Body of pancreas (tissue), 4 donors: Measurements from ENCODE around the gene SLC41A1. TPM values are rescaled to one million over a fixed set of nuclear protein-coding genes. Genes with fewer than 3 reads are reported as not detected.

Experiments
- ATAC-seq: fragments of 150-250 bp; one replicate; pipeline ENCODE4 v1.9.1; 2016
- DNase-seq, 4 donors: peaks; one replicate each; pipeline ENCODE4 v3.0.0-alpha.2; 2019
- H3K27ac ChIP-seq, 4 donors: fragments of 200-600 bp; sonication (generic); 1 replicate in 3 of 4; 2 replicates in 1 of 4; pipeline versions ENCODE4 v1.5.1 to v1.6.1; 2016 to 2019; ENCODE audit warnings: mild to moderate bottlenecking in 1 of 4, mixed read lengths in 1 of 4, moderate library complexity in 1 of 4
- H3K27me3 ChIP-seq, 2 donors: fragments of 200-600 bp; sonication (generic); one replicate each; pipeline ENCODE4 v1.6.0; 2016; ENCODE audit warnings: mild to moderate bottlenecking in 1 of 2
- H3K36me3 ChIP-seq, 2 donors: fragments of 200-600 bp; sonication (generic); replicated peaks in 1 of 2; 2 replicates each; pipeline ENCODE4 v1.5.1; 2016; ENCODE audit warnings: low read depth in 2 of 2; ENCODE audit not compliant: insufficient read depth in 1 of 2
- H3K4me1 ChIP-seq: fragments of 200-600 bp; sonication (generic); one replicate; pipeline ENCODE4 v1.6.0; 2016
- H3K4me3 ChIP-seq, 2 donors: fragments of 200-600 bp; sonication (generic); 1 replicate in 1 of 2; 2 replicates in 1 of 2; pipeline ENCODE4 v1.5.1; 2016 to 2019
- H3K9me3 ChIP-seq, 3 donors: fragments of 200-600 bp; sonication (generic); 1 replicate in 2 of 3; 2 replicates in 1 of 3; pipeline ENCODE4 v1.5.1; 2016
- CTCF ChIP-seq, 7 experiments: fragments of 450-650 bp in 4 of 7; fragments of 200-600 bp in 3 of 7; sonication (generic) in 3 of 7; IDR thresholded peaks; one replicate each; pipeline ENCODE4 v1.5.1; 2016 to 2019; ENCODE audit warnings: antibody characterized with exemption in 7 of 7
- POLR2A ChIP-seq, 3 donors: fragments of 450-650 bp; IDR thresholded peaks; one replicate each; pipeline ENCODE4 v1.6.1; 2016; ENCODE audit warnings: antibody characterized with exemption in 3 of 3, mild to moderate bottlenecking in 2 of 3
- WGBS, 2 donors: methylation state at CpG; one replicate each; pipeline ENCODE4 v1.1.5; 2017; 5-methylcytosine and 5-hydroxymethylcytosine counted together
- intact Hi-C: fragments of 100-400 bp; cut with DNase I; formaldehyde crosslinking; loops from one replicate; pipeline ENCODE4 v1.15.1; 2023
- total RNA-seq, 2 donors: library from RNA; depleted of rRNA; stranded (reverse); fragments of >200 nt; gene quantifications; one replicate each; pipeline ENCODE4 v1.1.0, GENCODE V29; 2016

The SLC41A1 gene
- total RNA-seq, 2 donors from 2014 or later, result 36.9 to 41.8 TPM

GRCh38 chr1:205763980-205764379 lies 49.0 kb downstream of the SLC41A1 start:
- H3K4me3 ChIP-seq, result no peak overlapping the region
- intact Hi-C loops, result no loop called here
- TF ChIP-seq CTCF (IDR thresholded peaks at IDR 0.05), result no peak
- TF ChIP-seq POLR2A (IDR thresholded peaks at IDR 0.05), result no peak
- no peak for ATAC-seq
- no peaks in the 10 kb centered on the region for H3K36me3 ChIP-seq
- no peaks in the 10 kb centered on the region for H3K9me3 ChIP-seq
- no peak overlapping the region for H3K27ac ChIP-seq
- no peak for DNase-seq
- H3K27me3 ChIP-seq, result no peaks in the 10 kb centered on the region
- H3K4me1 ChIP-seq, result no peaks in the 10 kb centered on the region

- Histone ChIP-seq H3K27ac (no peak overlapping the region), H3K27me3 (no peaks in the 10 kb centered on the region), H3K36me3 (no peaks in the 10 kb centered on the region), H3K9me3 (no peaks in the 10 kb centered on the region), H3K4me3 (no peak overlapping the region), H3K4me1 (no peaks in the 10 kb centered on the region)
- ATAC-seq (no peak), DNase-seq (no peak)
- TF ChIP-seq POLR2A (IDR thresholded peaks at IDR 0.05), result no peak
- no peak for TF ChIP-seq CTCF (IDR thresholded peaks at IDR 0.05)
- 91% methylated on average over 3 of the region's 3 CpGs for WGBS, 2 donors
- intact Hi-C loops, result no loop called here
Observed at GRCh38 chr1:205760606-205761005, 52.4 kb downstream of the SLC41A1 start.

- TF ChIP-seq CTCF (IDR thresholded peaks at IDR 0.05) (no peak), POLR2A (IDR thresholded peaks at IDR 0.05) (no peak)
- H3K4me1 ChIP-seq, result no peaks in the 10 kb centered on the region
- no peaks in the 10 kb centered on the region for H3K9me3 ChIP-seq
- intact Hi-C loops, result no loop called here
- 88 to 90% methylated on average over 3 of the region's 3 CpGs for WGBS, 2 donors
- H3K4me3 ChIP-seq, result no peak overlapping the region
- DNase-seq, result no peak
- H3K36me3 ChIP-seq, result no peaks in the 10 kb centered on the region
- H3K27me3 ChIP-seq, result no peaks in the 10 kb centered on the region
- H3K27ac ChIP-seq, result no peak overlapping the region
- ATAC-seq, result no peak
Observed at GRCh38 chr1:205756552-205756951, 56.4 kb downstream of the SLC41A1 start.

- WGBS, 2 donors, result 67 to 73% methylated on average over 5 of the region's 5 CpGs
Observed at GRCh38 chr1:205754857-205755256, 58.1 kb downstream of the SLC41A1 start.

More at GRCh38 chr1:205754857-205755256, 58.1 kb downstream of the SLC41A1 start:
- no peaks in the 10 kb centered on the region for H3K9me3 ChIP-seq
- H3K27ac ChIP-seq, result no peak overlapping the region
- no peak for DNase-seq
- TF ChIP-seq POLR2A (IDR thresholded peaks at IDR 0.05), result no peak
- no peak for TF ChIP-seq CTCF (IDR thresholded peaks at IDR 0.05)
- intact Hi-C loops, result no loop called here
- H3K4me1 ChIP-seq, result no peaks in the 10 kb centered on the region
- H3K36me3 ChIP-seq, result no peaks in the 10 kb centered on the region
- no peaks in the 10 kb centered on the region for H3K27me3 ChIP-seq
- ATAC-seq, result no peak
- no peak overlapping the region for H3K4me3 ChIP-seq
